GM23248 (cell line): Measurements from ENCODE around the gene CPM.

Source experiments
- EZH2 ChIP-seq: fragments of 200-600 bp; sonication (generic); IDR thresholded peaks from 2 replicates; pipeline ENCODE4 v1.6.1; 2018; ENCODE audit warnings: antibody characterized with exemption, mild to moderate bottlenecking; ENCODE audit not compliant: insufficient read depth, poor library complexity, severe bottlenecking
- EZH2phosphoT487 ChIP-seq: fragments of 200-600 bp; sonication (generic); IDR thresholded peaks from 2 replicates; pipeline ENCODE4 v1.6.1; 2018; ENCODE audit warnings: antibody characterized with exemption, moderate library complexity, mild to moderate bottlenecking, low read depth; ENCODE audit not compliant: insufficient read depth

- no peak for TF ChIP-seq EZH2phosphoT487
- TF ChIP-seq EZH2: no peak
Measured at GRCh38 chr12:68934392-68934791, 1.4 kb upstream of the CPM start.
